HepG2 (cell line): ENCODE measurements around the gene SLC6A5. TPM values are rescaled to one million over a fixed set of nuclear protein-coding genes. Genes with fewer than 3 reads are reported as not detected.

Experiments
- ATAC-seq: fragments of 200-7000 bp; cut with Tn5 transposase; 3 replicates; pipeline ENCODE4 v1.9.1; 2020; ENCODE audit warnings: mild to moderate bottlenecking, moderate library complexity
- BruUV-seq: library from RNA; stranded (reverse); fragments of 400-500 nt; replicated peaks from 2 replicates; lab custom pipeline; 2021; lab: Mats Ljungman, UMichigan
- CTCF ChIA-PET: fragments of 300-600 bp; formaldehyde crosslinking; extraction: SDS; loops from one replicate; lab custom pipeline; 2021; ENCODE audit warnings: low total read pairs, inconsistent platforms, low intra/inter-chr PET ratio; lab: Yijun Ruan, JAX
- POLR2A ChIA-PET: fragments of 350-600 bp; sonication (Branson Sonifier 250); formaldehyde crosslinking; loops from one replicate; lab custom pipeline; 2020; ENCODE audit warnings: antibody characterized with exemption, inconsistent platforms; lab: Yijun Ruan, JAX
- DNase-seq: peaks from one replicate; pipeline ENCODE4 v3.0.0-alpha.2; 2015; ENCODE audit warnings: low spot score
- FAIRE-seq: peaks from 3 replicates; lab custom pipeline; 2011; peaks lifted over from hg19 to GRCh38; lab: Jason Lieb, UNC
- H2AFZ ChIP-seq: one replicate; pipeline ENCODE4 v1.6.1; 2011; ENCODE audit warnings: low read length, inconsistent platforms
- H3K27ac ChIP-seq: fragments of 300-600 bp; 3 replicates; pipeline ENCODE4 v1.8.0; 2011; ENCODE audit warnings: mixed run types, mild to moderate bottlenecking, mixed read lengths, low read length, inconsistent platforms; ENCODE audit not compliant: insufficient read depth; ENCODE audit errors: extremely low read length
- H3K27me3 ChIP-seq, 2 experiments: fragments of 200-600 bp in 1 of 2; 2 replicates in 1 of 2; 3 replicates in 1 of 2; pipeline versions ENCODE4 v1.6.0 to v1.8.0; 2011; ENCODE audit warnings: low read length in 2 of 2, mild to moderate bottlenecking in 2 of 2, moderate library complexity in 2 of 2, inconsistent platforms in 1 of 2; ENCODE audit not compliant: insufficient read depth in 2 of 2, control insufficient read depth in 1 of 2
- H3K36me3 ChIP-seq, 2 experiments: fragments of 200-600 bp in 1 of 2; replicated peaks in 1 of 2; 2 replicates in 1 of 2; 3 replicates in 1 of 2; pipeline versions ENCODE4 v1.5.1 to v1.8.0; 2011; ENCODE audit warnings: low read length in 2 of 2, inconsistent platforms in 1 of 2; ENCODE audit not compliant: insufficient read depth in 2 of 2, control insufficient read depth in 1 of 2
- H3K4me1 ChIP-seq: 2 replicates; pipeline ENCODE4 v1.5.1; 2012; ENCODE audit warnings: low read length, inconsistent platforms; ENCODE audit not compliant: insufficient read depth
- H3K4me2 ChIP-seq: 2 replicates; pipeline ENCODE4 v1.6.0; 2011; ENCODE audit warnings: low read depth, low read length, inconsistent platforms
- H3K4me3 ChIP-seq, 3 experiments: fragments of 200-600 bp in 1 of 3; sonication (generic), shearing (Covaris generic) in 1 of 3; replicated peaks in 1 of 3; 2 replicates each; pipeline ENCODE4 v1.5.1; 2011 to 2016; ENCODE audit warnings: low read length in 3 of 3, inconsistent platforms in 2 of 3, low read depth in 2 of 3, mild to moderate bottlenecking in 2 of 3, control low read depth in 1 of 3, mixed read lengths in 1 of 3; ENCODE audit not compliant: insufficient read depth in 1 of 3
- H3K79me2 ChIP-seq: one replicate; pipeline ENCODE4 v1.6.1; 2011; ENCODE audit warnings: low read length, inconsistent platforms; ENCODE audit not compliant: insufficient read depth
- H3K9ac ChIP-seq: 2 replicates; pipeline ENCODE4 v1.6.0; 2011; ENCODE audit warnings: mild to moderate bottlenecking, low read depth, low read length, inconsistent platforms; ENCODE audit not compliant: insufficient read depth
- H3K9me3 ChIP-seq: 2 replicates; pipeline ENCODE4 v1.5.1; 2012; ENCODE audit warnings: mild to moderate bottlenecking, low read length
- H4K20me1 ChIP-seq: 2 replicates; pipeline ENCODE4 v1.6.0; 2011; ENCODE audit warnings: inconsistent platforms, mild to moderate bottlenecking, low read length, moderate library complexity; ENCODE audit not compliant: insufficient read depth
- ATAD3A ChIP-seq: sonication (generic); formaldehyde crosslinking; IDR thresholded peaks from 2 replicates; pipeline ENCODE4 v1.4.0; 2020; ENCODE audit warnings: missing genetic modification reagents
- CREB1 ChIP-seq, 2 experiments: fragments of 450-650 bp in 1 of 2; IDR thresholded peaks; 2 replicates each; pipeline ENCODE4 v1.6.1; 2016 to 2017; ENCODE audit warnings: control low read depth in 1 of 2, mild to moderate bottlenecking in 1 of 2, missing compliant biosample characterization in 1 of 2, missing genetic modification characterization in 1 of 2
- FOXO1 ChIP-seq: sonication (generic); formaldehyde crosslinking; IDR thresholded peaks from 2 replicates; pipeline ENCODE4 v1.4.0; 2020; ENCODE audit warnings: missing genetic modification reagents
- MTA1 ChIP-seq: sonication (generic); formaldehyde crosslinking; IDR thresholded peaks from 2 replicates; pipeline ENCODE4 v1.4.0; 2020; ENCODE audit warnings: missing genetic modification reagents, mild to moderate bottlenecking, borderline replicate concordance
- ONECUT2 ChIP-seq: sonication (generic); formaldehyde crosslinking; IDR thresholded peaks from 2 replicates; pipeline ENCODE4 v1.4.0; 2020; ENCODE audit warnings: missing genetic modification reagents
- PHF8 ChIP-seq: sonication (generic); formaldehyde crosslinking; IDR thresholded peaks from 2 replicates; pipeline ENCODE4 v1.5.0; 2020; ENCODE audit warnings: missing genetic modification reagents
- POLR2A ChIP-seq, 2 experiments: IDR thresholded peaks; 2 replicates each; pipeline ENCODE4 v1.6.1; 2011; ENCODE audit warnings: low read depth in 2 of 2, low read length in 2 of 2, mild to moderate bottlenecking in 1 of 2, moderate library complexity in 1 of 2; ENCODE audit not compliant: insufficient read depth in 1 of 2
- SALL1 ChIP-seq: sonication (generic); formaldehyde crosslinking; IDR thresholded peaks from 2 replicates; pipeline ENCODE4 v1.8.0; 2022; ENCODE audit warnings: mild to moderate bottlenecking, missing genetic modification reagents
- SMAD1 ChIP-seq: sonication (generic); formaldehyde crosslinking; IDR thresholded peaks from 2 replicates; pipeline ENCODE4 v1.4.0; 2020; ENCODE audit warnings: missing genetic modification reagents, low read depth, mild to moderate bottlenecking, borderline replicate concordance
- TP53 ChIP-seq: sonication (generic); formaldehyde crosslinking; conservative IDR thresholded peaks from 2 replicates; pipeline ENCODE4 v1.4.0; 2020; ENCODE audit warnings: missing genetic modification reagents
- ZNF160 ChIP-seq: sonication (generic); formaldehyde crosslinking; IDR thresholded peaks from 2 replicates; pipeline ENCODE4 v1.8.0; 2022; ENCODE audit warnings: mild to moderate bottlenecking, inconsistent platforms, missing genetic modification reagents
- ZNF329 ChIP-seq: sonication (generic); formaldehyde crosslinking; IDR thresholded peaks from 2 replicates; pipeline ENCODE4 v1.9.0; 2021; ENCODE audit warnings: low read depth, mild to moderate bottlenecking, missing genetic modification reagents
- ZNF382 ChIP-seq: sonication (generic); formaldehyde crosslinking; IDR thresholded peaks from 2 replicates; pipeline ENCODE4 v1.5.0; 2020; ENCODE audit warnings: missing genetic modification reagents, mild to moderate bottlenecking, borderline replicate concordance
- WGBS: methylation state at CpG from one replicate; pipeline ENCODE4 v1.1.6; 2017; ENCODE audit warnings: low lambda C conversion rate; 5-methylcytosine and 5-hydroxymethylcytosine counted together
- in situ Hi-C: cut with HindIII; loops from 2 replicates; pipeline ENCODE4 v1.10.0; 2017; ENCODE audit warnings: low pct_unique_long_range_greater_than_20kb; ENCODE audit not compliant: extremely low pct_ligation_motif_present
- intact Hi-C: fragments of 100-400 bp; cut with micrococcal nuclease; formaldehyde crosslinking; loops from one replicate; pipeline ENCODE4 v1.10.0; 2022; ENCODE audit not compliant: unreplicated experiment
- polyA plus RNA-seq, 8 experiments: library from polyadenylated mRNA; depleted of rRNA in 3 of 8; stranded (reverse) in 7 of 8; unstranded in 1 of 8; fragments of >200 nt; fragmentation: Illumina TruSeq in 4 of 8; extraction: Trizol in 4 of 8; gene quantifications; 2 replicates each; pipeline versions ENCODE4 v1.2.1 to v1.2.3, GENCODE V29; 2011 to 2016; ENCODE audit warnings: low read depth in 4 of 8, missing spikeins in 1 of 8, mixed read lengths in 1 of 8; ENCODE audit not compliant: insufficient read depth in 1 of 8
- total RNA-seq, 5 experiments: library from RNA; depleted of rRNA; stranded (reverse); fragments of >200 nt; fragmentation: Illumina TruSeq; extraction: Trizol; gene quantifications; 2 replicates each; pipeline ENCODE4 v1.2.3, GENCODE V29; 2016; ENCODE audit warnings: low read depth in 1 of 5
- TF ChIP-seq, protein P1 (sequence below): sonication (generic); formaldehyde crosslinking; IDR thresholded peaks from 2 replicates; pipeline ENCODE4 v1.4.0; 2020; ENCODE audit warnings: mild to moderate bottlenecking, low read depth, missing genetic modification reagents
- TF ChIP-seq, protein P2 (sequence below): conservative IDR thresholded peaks from 2 replicates; pipeline ENCODE4 v1.6.1; 2018; ENCODE audit warnings: missing genetic modification reagents
- TF ChIP-seq, protein P3 (sequence below), 2 experiments: IDR thresholded peaks; 2 replicates each; pipeline ENCODE4 v1.6.1; 2011 to 2012; ENCODE audit warnings: low read length in 2 of 2, borderline replicate concordance in 1 of 2, low read depth in 1 of 2, mild to moderate bottlenecking in 1 of 2, moderate library complexity in 1 of 2

Gene SLC6A5
- total and polyA plus RNA-seq, 2 of the 13 experiments (the other 11 are each of a cell fraction or from before 2014, with no cell fraction given): not detected

DNA sequence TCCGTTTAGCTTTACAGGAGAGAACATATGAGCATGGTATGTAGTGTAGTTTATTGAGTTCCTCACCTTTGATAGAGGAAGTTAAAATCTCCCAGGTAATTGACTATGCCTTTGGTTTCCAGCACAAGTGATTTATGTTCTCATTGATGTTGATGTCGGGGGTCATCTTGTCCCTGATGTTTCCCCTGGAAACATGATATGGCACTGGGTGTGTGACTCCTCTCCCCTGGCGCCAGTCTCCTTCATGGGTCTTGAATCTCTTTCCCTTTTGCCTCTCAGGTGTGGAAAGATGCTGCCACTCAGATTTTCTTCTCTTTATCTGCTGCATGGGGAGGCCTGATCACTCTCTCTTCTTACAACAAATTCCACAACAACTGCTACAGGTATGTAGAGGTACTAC, 28.3 kb downstream of the SLC6A5 start:
- intact Hi-C loops: no loop called here
- CTCF ChIA-PET: no interaction called here

DNA sequence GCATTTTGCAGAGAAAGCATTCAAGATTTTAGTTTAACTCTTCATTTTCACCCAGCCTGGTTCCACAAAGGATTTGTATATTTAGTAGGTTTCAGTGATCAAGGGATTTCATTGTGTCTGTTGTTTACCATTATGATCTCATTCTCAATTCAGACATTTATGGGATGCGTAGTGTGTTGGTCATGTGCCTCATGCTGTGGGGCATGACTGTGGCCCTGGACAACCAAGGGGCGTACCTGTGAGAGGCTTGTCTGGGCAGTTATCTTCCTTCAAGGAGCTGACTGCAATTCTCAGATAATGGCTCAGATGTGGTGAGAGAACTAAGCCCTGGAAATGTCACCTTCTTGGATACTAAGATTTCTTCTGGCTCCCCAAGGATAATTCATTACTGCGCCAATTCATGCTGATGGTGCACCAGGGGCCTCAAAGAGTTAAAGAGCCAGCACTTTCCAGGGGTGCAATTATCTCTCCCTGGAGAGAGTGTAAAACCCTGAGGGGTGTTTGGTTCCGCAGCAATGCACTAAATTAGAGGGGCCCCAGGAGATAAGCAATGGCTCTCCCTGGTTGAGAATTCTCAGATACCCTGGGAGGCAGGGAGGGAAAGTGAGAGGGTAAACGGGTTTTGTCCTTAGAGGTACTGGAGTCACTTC, 32.2 kb downstream of the SLC6A5 start:
- no peak for DNase-seq
- FAIRE-seq: no peak
- intact Hi-C loops (no loop called here), in situ Hi-C loops (loop anchor here (25.0 kb wide), 1 partner anchor 1681 kb away; no protein-coding TSS in a partner anchor)
- H3K27me3 ChIP-seq: 0 out of 5 replicates have a peak, but pooled peaks cover 0 to 3% of the 10 kb centered on the region in 2 experiments
- H3K9me3 ChIP-seq: no peaks in the 10 kb centered on the region
- no peak for ATAC-seq
- H3K4me3 ChIP-seq: no peak overlapping the region
- no peaks in the 10 kb centered on the region for H4K20me1 ChIP-seq
- H3K4me1 ChIP-seq: no peaks in the 10 kb centered on the region
- no peak overlapping the region for H3K4me2 ChIP-seq
- WGBS: 33% methylated on average over 4 of the region's 5 CpGs
- ChIA-PET CTCF (no interaction called here), POLR2A (no interaction called here)
- no peaks in the 10 kb centered on the region for H3K79me2 ChIP-seq
- H3K36me3 ChIP-seq: no peaks in the 10 kb centered on the region
- no peak overlapping the region for H3K9ac ChIP-seq
- no TSS peak for BruUV-seq
- no peak overlapping the region for H3K27ac ChIP-seq
- no peak overlapping the region for H2AFZ ChIP-seq
- TF ChIP-seq, protein P1, sequence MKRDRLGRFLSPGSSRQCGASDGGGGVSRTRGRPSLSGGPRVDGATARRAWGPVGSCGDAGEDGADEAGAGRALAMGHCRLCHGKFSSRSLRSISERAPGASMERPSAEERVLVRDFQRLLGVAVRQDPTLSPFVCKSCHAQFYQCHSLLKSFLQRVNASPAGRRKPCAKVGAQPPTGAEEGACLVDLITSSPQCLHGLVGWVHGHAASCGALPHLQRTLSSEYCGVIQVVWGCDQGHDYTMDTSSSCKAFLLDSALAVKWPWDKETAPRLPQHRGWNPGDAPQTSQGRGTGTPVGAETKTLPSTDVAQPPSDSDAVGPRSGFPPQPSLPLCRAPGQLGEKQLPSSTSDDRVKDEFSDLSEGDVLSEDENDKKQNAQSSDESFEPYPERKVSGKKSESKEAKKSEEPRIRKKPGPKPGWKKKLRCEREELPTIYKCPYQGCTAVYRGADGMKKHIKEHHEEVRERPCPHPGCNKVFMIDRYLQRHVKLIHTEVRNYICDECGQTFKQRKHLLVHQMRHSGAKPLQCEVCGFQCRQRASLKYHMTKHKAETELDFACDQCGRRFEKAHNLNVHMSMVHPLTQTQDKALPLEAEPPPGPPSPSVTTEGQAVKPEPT (CRISPR knock-in tag): no peak
- TF ChIP-seq, protein P2, sequence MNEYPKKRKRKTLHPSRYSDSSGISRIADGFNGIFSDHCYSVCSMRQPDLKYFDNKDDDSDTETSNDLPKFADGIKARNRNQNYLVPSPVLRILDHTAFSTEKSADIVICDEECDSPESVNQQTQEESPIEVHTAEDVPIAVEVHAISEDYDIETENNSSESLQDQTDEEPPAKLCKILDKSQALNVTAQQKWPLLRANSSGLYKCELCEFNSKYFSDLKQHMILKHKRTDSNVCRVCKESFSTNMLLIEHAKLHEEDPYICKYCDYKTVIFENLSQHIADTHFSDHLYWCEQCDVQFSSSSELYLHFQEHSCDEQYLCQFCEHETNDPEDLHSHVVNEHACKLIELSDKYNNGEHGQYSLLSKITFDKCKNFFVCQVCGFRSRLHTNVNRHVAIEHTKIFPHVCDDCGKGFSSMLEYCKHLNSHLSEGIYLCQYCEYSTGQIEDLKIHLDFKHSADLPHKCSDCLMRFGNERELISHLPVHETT: no peak
- TF ChIP-seq SMAD1 (CRISPR knock-in tag) (no peak), TP53 (CRISPR knock-in tag) (no peak), MTA1 (CRISPR knock-in tag) (no peak), POLR2A (IDR thresholded peaks at IDR 0.05; ENCODE audit: insufficient read depth in 1 of 2, low read depth in 2 of 2, low read length in 2 of 2) (no peak)
- TF ChIP-seq, protein P3, sequence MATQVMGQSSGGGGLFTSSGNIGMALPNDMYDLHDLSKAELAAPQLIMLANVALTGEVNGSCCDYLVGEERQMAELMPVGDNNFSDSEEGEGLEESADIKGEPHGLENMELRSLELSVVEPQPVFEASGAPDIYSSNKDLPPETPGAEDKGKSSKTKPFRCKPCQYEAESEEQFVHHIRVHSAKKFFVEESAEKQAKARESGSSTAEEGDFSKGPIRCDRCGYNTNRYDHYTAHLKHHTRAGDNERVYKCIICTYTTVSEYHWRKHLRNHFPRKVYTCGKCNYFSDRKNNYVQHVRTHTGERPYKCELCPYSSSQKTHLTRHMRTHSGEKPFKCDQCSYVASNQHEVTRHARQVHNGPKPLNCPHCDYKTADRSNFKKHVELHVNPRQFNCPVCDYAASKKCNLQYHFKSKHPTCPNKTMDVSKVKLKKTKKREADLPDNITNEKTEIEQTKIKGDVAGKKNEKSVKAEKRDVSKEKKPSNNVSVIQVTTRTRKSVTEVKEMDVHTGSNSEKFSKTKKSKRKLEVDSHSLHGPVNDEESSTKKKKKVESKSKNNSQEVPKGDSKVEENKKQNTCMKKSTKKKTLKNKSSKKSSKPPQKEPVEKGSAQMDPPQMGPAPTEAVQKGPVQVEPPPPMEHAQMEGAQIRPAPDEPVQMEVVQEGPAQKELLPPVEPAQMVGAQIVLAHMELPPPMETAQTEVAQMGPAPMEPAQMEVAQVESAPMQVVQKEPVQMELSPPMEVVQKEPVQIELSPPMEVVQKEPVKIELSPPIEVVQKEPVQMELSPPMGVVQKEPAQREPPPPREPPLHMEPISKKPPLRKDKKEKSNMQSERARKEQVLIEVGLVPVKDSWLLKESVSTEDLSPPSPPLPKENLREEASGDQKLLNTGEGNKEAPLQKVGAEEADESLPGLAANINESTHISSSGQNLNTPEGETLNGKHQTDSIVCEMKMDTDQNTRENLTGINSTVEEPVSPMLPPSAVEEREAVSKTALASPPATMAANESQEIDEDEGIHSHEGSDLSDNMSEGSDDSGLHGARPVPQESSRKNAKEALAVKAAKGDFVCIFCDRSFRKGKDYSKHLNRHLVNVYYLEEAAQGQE (IDR thresholded peaks at IDR 0.05; ENCODE audit: borderline replicate concordance in 1 of 2, low read depth in 1 of 2, low read length in 2 of 2): no peak

More for the DNA sequence above, 28.3 kb downstream of the SLC6A5 start:
- DNase-seq (no peak), ATAC-seq (no peak), FAIRE-seq (no peak)
- BruUV-seq: no TSS peak
- Histone ChIP-seq H2AFZ (no peak overlapping the region), H4K20me1 (no peaks in the 10 kb centered on the region), H3K4me1 (no peaks in the 10 kb centered on the region), H3K79me2 (no peaks in the 10 kb centered on the region), H3K9me3 (no peaks in the 10 kb centered on the region), H3K4me2 (no peak overlapping the region), H3K27me3 (peaks cover 0 to 9% of the 10 kb centered on the region in 2 experiments; a peak in 2 of 5 replicates), H3K9ac (no peak overlapping the region), H3K36me3 (no peaks in the 10 kb centered on the region), H3K27ac (no peak overlapping the region), H3K4me3 (no peak overlapping the region)
- WGBS: 5% methylated on average over 3 of the region's 3 CpGs
- POLR2A ChIA-PET: no interaction called here
- no peak for TF ChIP-seq CREB1 (IDR thresholded peaks at IDR 0.05)
- no peak for TF ChIP-seq CREB1 (CRISPR knock-in tag; IDR thresholded peaks at IDR 0.05)
- no peak for TF ChIP-seq ONECUT2 (CRISPR knock-in tag)
- no peak for TF ChIP-seq SALL1 (CRISPR knock-in tag)
- no peak for TF ChIP-seq ATAD3A (CRISPR knock-in tag)
- no peak for TF ChIP-seq PHF8
- no peak for TF ChIP-seq ZNF160 (CRISPR knock-in tag)
- no peak for TF ChIP-seq ZNF382
- TF ChIP-seq FOXO1: no peak
- TF ChIP-seq ZNF329 (CRISPR knock-in tag): no peak
- in situ Hi-C loops: loop anchor here (25.0 kb wide), 1 partner anchor 1685 kb away; no protein-coding TSS in a partner anchor
